ENCODE measurements around the gene TCTN3. TPM values are rescaled to one million over a fixed set of nuclear protein-coding genes. Genes with fewer than 3 reads are reported as not detected.
"Not testable (repeated sequence)": the region's sequence is repeated elsewhere in the genome, so short reads cannot be mapped to it uniquely, and the experiment has no call there.

The TCTN3 gene
- total RNA-seq, 2 experiments from 2014 or later = 18.6 to 20.2 TPM

- Mint-ChIP-seq H3K27ac (no peak overlapping the region), H3K4me3 (no peak overlapping the region), H3K36me3 (ENCODE audit: low read depth) (peaks cover 82% of the 10 kb centered on the region), H3K9me3 (no peaks in the 10 kb centered on the region), H3K4me1 (ENCODE audit: low read depth) (no peaks in the 10 kb centered on the region), H3K27me3 (no peaks in the 10 kb centered on the region)
- no peak for TF ChIP-seq CTCF (IDR thresholded peaks at IDR 0.05)
- intact Hi-C loops (cut with DNase I, micrococcal nuclease) = no loop called here
- no peaks in the 10 kb centered on the region for H3K27me3 ChIP-seq (ENCODE audit: control insufficient read depth in 1 of 2, insufficient read depth in 2 of 2, low read length in 2 of 2)
- DNase-seq (no peak), ATAC-seq (ENCODE audit: poor library complexity) (no peak)
- no peaks in the 10 kb centered on the region for H3K9me3 ChIP-seq (ENCODE audit: control insufficient read depth in 1 of 2, insufficient read depth in 1 of 2, low read length in 2 of 2)
- no peak overlapping the region for H3K27ac ChIP-seq (ENCODE audit: low read depth in 1 of 2, low read length in 2 of 2)
- ChIA-PET CTCF (no interaction called here), POLR2A (no interaction called here)
- H3K36me3 ChIP-seq (ENCODE audit: insufficient read depth, low read length) = peaks cover 71% of the 10 kb centered on the region
- no peaks in the 10 kb centered on the region for H3K4me1 ChIP-seq (ENCODE audit: insufficient read depth, low read length)
- H3K4me3 ChIP-seq (ENCODE audit: low read length) = no peak overlapping the region
Measured at GRCh38 chr10:95635319-95635733, 58.4 kb downstream of the TCTN3 start.

GRCh38 chr10:95628786-95629185 lies 64.9 kb downstream of the TCTN3 start:
- Mint-ChIP-seq H3K27me3 (no peaks in the 10 kb centered on the region), H3K4me1 (ENCODE audit: low read depth) (no peaks in the 10 kb centered on the region), H3K9me3 (no peaks in the 10 kb centered on the region), H3K4me3 (no peak overlapping the region), H3K27ac (no peak overlapping the region), H3K36me3 (ENCODE audit: low read depth) (peaks cover 92% of the 10 kb centered on the region)
- no peak for DNase-seq
- Histone ChIP-seq H3K4me3 (ENCODE audit: low read length) (no peak overlapping the region), H3K27me3 (ENCODE audit: control insufficient read depth in 1 of 2, insufficient read depth in 2 of 2, low read length in 2 of 2) (no peaks in the 10 kb centered on the region), H3K4me1 (ENCODE audit: insufficient read depth, low read length) (no peaks in the 10 kb centered on the region), H3K36me3 (ENCODE audit: insufficient read depth, low read length) (peaks cover 73% of the 10 kb centered on the region), H3K9me3 (ENCODE audit: control insufficient read depth in 1 of 2, insufficient read depth in 1 of 2, low read length in 2 of 2) (no peaks in the 10 kb centered on the region), H3K27ac (ENCODE audit: low read depth in 1 of 2, low read length in 2 of 2) (no peak overlapping the region)
- ATAC-seq (ENCODE audit: poor library complexity) = no peak
- no peak for TF ChIP-seq CTCF (IDR thresholded peaks at IDR 0.05)
- ChIA-PET POLR2A (no interaction called here), CTCF (no interaction called here)
- intact Hi-C loops (cut with DNase I, micrococcal nuclease) = no loop called here

- intact Hi-C loops (cut with DNase I, micrococcal nuclease) = no loop called here
- Mint-ChIP-seq H3K27ac (no peak overlapping the region), H3K36me3 (ENCODE audit: low read depth) (peaks cover 87% of the 10 kb centered on the region), H3K9me3 (no peaks in the 10 kb centered on the region), H3K27me3 (no peaks in the 10 kb centered on the region), H3K4me1 (ENCODE audit: low read depth) (no peaks in the 10 kb centered on the region), H3K4me3 (no peak overlapping the region)
- Histone ChIP-seq H3K27me3 (ENCODE audit: control insufficient read depth in 1 of 2, insufficient read depth in 2 of 2, low read length in 2 of 2) (no peaks in the 10 kb centered on the region), H3K27ac (ENCODE audit: low read depth in 1 of 2, low read length in 2 of 2) (no peak overlapping the region), H3K9me3 (ENCODE audit: control insufficient read depth in 1 of 2, insufficient read depth in 1 of 2, low read length in 2 of 2) (no peaks in the 10 kb centered on the region), H3K4me1 (ENCODE audit: insufficient read depth, low read length) (no peaks in the 10 kb centered on the region), H3K36me3 (ENCODE audit: insufficient read depth, low read length) (peaks cover 56% of the 10 kb centered on the region), H3K4me3 (ENCODE audit: low read length) (no peak overlapping the region)
- POLR2A ChIA-PET = no interaction called here
- ATAC-seq (ENCODE audit: poor library complexity) (no peak), DNase-seq (no peak)
- CTCF ChIA-PET = no interaction called here
- no peak for TF ChIP-seq CTCF (IDR thresholded peaks at IDR 0.05)
Measured at GRCh38 chr10:95626500-95626899, 67.2 kb downstream of the TCTN3 start.

- intact Hi-C loops (cut with DNase I, micrococcal nuclease); H3K4me3 ChIP-seq (ENCODE audit: low read length); H3K27me3 ChIP-seq (ENCODE audit: control insufficient read depth in 1 of 2, insufficient read depth in 2 of 2, low read length in 2 of 2); CTCF ChIA-PET; H3K27ac ChIP-seq (ENCODE audit: low read depth in 1 of 2, low read length in 2 of 2); POLR2A ChIA-PET; H3K27me3 Mint-ChIP-seq; H3K4me1 ChIP-seq (ENCODE audit: insufficient read depth, low read length); H3K4me3 Mint-ChIP-seq; H3K27ac Mint-ChIP-seq; DNase-seq; H3K9me3 Mint-ChIP-seq; ATAC-seq (ENCODE audit: poor library complexity); H3K9me3 ChIP-seq (ENCODE audit: control insufficient read depth in 1 of 2, insufficient read depth in 1 of 2, low read length in 2 of 2); H3K4me1 Mint-ChIP-seq (ENCODE audit: low read depth): not testable (repeated sequence)
- H3K36me3 ChIP-seq (ENCODE audit: insufficient read depth, low read length) = peaks cover 46% of the 10 kb centered on the region
- peaks cover 92% of the 10 kb centered on the region for H3K36me3 Mint-ChIP-seq (ENCODE audit: low read depth)
Measured at GRCh38 chr10:95620415-95620814, 73.3 kb downstream of the TCTN3 start.
